8988T (cell line): ENCODE data around the gene HYAL3.
"Not testable (repeated sequence)": the region's sequence is repeated elsewhere in the genome, so short reads cannot be mapped to it uniquely, and the experiment has no call there.

ENCODE experiments used
- DNase-seq: peaks from one replicate; pipeline ENCODE4 v3.0.0; 2011

HYAL3 gene

DNA sequence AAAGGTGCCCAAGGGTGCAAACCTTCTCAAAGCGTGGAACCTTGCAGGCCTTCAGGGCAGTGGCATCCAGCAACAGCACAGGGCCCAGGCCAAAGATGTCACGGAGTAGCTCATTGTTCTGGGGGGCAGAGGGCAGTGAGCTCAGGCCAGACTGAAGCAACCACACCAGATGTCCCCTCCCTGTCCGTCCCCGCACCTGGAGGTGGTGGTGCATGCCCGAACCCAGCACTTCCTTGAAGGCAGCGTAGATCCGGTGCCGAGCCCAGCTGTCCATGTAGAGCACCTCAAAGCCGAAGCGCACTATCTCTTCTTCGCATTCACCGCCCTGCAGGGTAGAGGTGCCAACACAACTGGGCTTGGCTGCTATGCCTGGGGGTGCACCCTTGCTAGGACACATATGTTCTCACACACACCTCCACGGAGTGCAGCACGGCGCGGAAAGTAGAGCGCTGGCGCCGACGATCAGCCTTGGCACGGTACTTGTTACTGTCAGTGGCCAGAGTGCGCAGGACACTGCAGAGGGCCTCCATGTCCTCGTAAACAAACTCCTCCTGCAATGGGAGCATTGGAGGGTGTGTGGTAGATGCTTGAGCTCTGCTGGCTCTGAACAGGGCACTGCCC is 10.7 kb downstream of the HYAL3 start:
- no peak for DNase-seq

DNA sequence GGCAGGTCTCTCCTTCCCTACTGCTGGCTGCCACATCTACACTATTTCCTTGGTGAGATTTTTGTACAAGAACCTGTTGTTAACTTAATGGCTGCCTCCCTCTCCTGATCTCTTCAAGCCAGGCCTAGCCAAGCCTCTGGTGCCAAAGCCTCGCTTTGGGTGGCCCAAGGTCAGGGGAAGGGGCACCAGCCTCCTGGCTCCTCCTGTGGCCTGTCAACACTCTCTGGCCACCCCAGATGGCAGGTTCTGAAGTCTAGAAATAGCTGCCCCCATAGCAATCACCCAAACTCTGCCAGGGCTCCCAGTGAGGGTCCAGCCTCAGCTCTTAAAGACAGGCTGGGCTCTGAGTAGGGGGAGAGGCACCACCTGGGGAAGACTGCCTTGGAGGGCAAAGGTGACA is 11.9 kb downstream of the HYAL3 start:
- no peak for DNase-seq

DNA sequence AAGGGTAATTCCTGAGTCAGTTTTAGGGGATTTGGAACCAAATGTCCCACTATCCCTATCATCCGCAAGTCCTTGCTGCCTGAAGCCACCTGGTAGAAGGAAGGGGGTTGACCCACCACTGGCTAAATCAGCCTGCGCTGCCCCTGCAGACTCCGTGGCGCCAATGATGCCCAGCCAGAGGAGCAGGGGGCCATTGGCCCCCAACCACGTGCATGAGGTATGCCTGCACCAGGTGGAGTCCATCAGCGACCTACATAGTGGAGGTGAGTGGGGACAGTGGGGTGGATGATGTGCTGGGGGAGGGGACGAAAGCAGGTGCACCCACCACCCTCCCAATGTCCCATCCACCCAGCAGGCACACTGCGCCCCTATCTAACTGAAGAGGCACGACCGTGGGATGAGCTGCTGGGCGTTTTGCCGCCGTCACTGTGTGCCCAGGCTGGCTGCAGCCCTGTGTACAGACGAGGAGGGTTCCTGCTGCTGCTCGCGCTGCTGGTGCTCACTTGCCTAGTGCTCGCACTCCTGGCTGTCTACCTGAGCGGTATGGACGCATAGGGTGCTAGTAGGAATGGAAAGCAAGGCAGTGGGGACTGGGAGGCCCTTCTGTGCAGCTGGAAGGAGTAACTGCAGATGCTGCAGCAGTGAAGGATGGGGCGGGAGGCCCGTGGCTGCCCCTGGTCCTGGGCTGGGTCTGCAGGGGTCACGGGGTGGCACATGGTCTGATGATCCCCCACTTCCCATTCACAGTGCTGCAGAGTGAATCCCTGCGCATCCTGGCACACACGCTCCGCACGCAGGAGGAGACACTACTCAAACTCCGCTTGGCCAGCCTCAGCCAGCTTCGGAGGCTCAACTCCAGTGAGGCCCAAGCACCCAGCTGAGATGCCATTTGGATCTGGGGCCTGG is 12.6 kb downstream of the HYAL3 start:
- DNase-seq: no peak

DNA sequence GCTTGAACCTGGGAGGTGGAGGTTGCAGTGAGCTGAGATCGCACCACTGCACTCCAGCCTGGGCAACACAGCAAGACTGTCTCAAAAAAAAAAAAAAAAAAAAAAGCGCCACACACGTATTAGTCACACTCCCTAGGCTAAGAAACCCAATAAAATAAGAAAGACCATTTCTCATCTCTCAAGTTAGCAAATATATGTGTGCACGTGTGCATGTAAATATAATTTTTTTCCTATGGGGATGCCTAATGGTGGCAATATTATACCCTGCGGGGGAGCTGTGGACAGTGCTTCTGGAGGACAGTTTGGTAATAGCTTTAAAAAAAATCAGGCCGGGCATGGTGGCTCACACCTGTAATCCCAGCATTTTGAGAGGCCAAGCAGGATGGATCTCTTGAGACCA is 15.1 kb downstream of the HYAL3 start:
- not testable (repeated sequence) for DNase-seq

DNA sequence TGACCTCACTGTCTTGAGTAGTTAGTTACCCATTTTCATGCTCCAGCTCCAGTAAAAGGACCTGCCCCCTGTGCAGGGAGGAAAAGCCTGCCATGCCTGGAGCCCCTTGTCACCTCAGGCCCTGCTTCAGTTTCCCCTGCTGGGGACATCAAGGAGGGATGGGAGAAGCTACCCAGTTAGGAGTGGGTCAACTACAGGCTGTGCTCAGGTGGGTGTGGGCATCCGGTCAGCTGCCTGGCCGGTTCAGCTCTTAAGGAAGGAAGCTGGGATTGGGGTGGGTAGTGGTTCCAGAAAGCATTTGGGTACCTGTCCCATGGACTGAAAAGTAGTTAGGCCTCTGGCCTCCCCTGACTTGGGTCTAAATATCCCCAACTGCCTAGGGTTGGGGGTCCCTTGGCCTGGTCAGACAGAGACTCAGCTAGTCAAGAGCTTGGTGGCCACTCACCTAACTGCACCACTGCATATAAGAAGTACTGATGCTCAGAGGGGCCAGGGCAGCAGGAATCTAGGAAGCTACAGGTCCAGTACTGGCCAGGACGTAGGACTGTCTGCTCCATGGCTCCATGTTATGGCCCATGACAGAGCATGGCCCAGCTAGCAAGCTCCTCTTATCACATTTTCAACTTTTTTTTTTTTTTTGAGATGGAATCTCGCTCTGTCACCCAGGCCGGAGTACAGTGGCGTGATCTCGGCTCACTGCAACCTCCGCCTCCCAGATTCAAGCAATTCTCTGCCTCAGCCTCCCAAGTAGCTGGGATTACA is 19.8 kb downstream of the HYAL3 start:
- no peak for DNase-seq

DNA sequence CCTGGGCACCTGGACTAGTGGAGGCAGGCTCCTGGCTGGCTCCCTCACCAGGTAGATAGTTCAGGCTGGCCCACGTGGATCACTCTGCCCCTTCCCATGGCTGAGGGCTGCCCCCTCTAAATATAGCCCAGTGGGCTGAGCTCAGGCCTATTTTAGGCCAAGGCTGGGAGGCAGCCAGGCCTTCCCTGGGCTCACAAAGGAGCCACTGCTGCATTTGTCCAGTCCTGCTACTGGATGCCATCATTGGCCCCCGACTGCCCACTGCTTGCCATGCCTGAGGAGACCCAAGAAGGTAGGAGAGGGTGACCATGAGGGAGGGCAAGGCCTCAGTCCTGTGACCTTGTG is 20.4 kb downstream of the HYAL3 start, which contains the start of gene LSMEM2:
Gene LSMEM2 (plus strand): TSS at position 208 of the 345 bp plus-strand sequence. CDS start 27 bp downstream, at position 235.
- DNase-seq: no peak

DNA sequence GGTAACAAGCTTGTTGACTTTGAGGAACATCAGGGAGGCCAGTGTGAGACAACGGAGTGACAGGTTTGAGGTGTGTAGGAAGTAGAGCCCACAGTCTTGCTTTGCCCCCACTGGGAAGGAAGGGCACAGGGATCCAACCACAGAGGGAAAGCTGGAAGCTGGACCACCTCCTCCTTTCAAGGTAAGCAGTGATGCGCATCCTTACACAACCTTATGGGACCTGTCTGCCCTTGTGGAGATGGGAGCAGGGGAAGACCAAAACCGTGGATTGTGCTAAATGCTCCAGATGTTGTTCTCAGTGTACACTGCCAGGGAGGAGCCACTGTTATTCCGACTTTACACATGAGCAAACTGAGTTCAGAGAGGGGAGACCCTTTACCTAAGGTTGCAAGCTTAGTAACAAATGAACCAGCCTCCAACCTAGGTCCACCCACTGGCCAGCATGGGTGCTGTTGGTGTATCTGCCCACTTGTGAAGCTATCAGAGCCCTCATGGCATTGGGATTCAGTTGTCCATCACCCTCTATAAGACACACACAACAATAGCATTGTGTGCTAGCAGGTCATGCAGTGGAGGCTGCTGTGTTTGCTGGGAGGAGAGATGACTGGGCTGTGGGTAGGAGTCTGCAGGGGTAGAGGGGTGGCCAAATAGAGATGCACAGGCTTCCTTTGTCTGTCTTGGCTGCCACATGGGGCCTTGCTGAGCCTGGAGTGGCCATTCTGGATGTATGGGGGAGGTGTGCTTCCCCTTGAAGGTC is 20.9 kb downstream of the HYAL3 start:
- DNase-seq: no peak

DNA sequence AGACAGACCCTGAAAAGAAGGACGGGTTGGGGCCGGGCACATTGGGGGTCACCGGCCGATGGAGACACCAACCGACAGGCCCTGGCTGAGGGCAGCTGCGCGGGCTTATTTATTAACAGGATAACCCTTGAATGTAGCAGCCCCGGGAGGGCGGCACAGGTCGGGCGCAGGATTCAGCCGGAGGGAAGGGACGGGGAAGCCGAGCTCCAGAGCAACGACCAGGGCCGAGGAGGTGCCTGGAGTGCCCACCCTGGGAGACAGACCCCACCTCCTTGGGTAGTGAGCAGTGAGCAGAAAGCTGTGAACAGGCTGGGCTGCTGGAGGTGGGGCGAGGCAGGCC is 22.5 kb downstream of the HYAL3 start:
- DNase-seq: no peak

DNA sequence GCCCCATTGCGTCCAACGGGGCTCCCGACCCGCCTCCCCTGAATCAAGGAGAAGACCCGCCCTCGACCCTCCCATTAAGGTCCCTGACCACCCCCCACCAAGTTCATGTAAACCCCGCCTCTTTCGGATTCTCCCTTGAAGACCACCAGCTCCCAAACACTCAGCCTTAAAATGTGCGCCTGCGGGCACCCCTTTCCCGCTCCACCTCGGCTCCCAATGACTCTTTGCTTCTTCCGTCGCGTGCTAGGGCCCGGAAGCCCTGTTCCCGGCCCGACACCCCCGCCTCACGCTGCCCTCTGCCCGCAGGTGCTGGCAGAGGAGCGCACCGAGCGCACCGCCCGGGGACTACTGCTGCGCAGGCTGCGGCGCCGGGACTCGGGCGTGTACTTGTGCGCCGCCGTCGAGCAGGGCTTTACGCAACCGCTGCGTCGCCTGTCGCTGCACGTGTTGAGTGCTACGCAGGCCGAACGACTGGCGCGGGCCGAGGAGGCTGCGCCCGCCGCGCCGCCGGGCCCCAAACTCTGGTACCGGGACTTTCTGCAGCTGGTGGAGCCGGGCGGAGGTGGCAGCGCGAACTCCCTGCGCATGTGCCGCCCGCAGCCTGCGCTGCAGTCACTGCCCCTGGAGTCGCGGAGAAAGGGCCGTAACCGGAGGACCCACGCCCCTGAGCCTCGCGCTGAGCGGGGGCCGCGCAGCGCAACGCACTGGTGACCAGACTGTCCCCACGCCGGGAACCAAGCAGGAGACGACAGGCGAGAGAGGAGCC is 23.0 kb downstream of the HYAL3 start:
- no peak for DNase-seq

DNA sequence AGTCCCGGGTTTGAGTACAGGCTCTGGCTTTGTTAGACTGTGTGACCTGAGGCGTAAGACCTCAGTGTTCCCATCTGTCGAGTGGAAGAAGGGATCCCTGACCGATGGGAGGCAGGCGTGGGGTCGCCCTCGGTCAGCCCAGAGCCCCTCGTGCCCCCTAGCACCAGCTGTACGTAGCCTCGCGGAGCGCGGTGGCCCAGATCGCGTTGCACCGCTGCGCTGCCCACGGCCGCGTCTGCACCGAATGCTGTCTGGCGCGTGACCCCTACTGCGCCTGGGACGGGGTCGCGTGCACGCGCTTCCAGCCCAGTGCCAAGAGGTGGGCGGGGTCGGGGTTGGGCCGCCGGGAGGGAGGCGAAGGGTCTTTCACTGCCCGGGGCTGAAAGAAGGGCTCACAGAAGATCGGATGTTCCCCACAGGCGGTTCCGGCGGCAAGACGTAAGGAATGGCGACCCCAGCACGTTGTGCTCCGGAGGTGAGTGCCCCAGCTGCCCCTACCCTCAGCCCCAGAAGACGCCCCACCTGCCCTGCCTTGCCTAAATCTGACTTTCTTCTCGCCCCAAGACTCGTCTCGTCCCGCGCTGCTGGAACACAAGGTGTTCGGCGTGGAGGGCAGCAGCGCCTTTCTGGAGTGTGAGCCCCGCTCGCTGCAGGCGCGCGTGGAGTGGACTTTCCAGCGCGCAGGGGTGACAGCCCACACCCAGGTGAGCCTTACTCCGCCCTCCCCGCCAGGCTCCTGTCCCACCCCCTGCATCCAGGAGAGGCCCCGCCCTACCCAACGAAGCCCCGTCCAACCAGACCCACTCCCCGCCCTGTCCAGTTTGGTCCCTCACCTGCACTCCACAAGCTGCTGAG is 23.8 kb downstream of the HYAL3 start:
- no peak for DNase-seq

DNA sequence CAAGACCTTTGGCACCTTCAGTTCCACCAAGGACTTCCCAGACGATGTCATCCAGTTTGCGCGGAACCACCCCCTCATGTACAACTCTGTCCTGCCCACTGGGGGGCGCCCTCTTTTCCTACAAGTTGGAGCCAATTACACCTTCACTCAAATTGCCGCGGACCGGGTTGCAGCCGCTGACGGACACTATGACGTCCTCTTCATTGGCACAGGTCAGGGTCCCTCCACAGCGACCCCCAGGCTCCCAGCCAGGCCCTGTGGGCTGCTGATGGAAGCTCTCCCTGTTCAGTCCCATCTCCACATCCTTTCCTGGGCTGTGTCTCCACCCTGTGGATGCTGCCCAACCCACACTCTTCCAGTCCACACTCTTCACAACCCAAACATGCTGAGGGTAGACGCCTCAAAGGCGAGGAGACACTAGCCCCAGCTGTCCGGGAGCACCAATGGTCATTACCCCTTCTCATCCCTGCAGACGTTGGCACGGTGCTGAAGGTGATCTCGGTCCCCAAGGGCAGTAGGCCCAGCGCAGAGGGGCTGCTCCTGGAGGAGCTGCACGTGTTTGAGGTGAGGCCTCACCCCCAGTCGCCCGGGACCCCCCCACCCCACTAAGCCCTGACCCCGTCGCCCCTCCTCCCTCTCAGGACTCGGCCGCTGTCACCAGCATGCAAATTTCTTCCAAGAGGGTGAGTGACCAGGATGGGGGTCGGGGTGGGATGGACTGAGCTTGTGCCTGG is 24.7 kb downstream of the HYAL3 start:
- peak; percentile 99 for DNase-seq

DNA sequence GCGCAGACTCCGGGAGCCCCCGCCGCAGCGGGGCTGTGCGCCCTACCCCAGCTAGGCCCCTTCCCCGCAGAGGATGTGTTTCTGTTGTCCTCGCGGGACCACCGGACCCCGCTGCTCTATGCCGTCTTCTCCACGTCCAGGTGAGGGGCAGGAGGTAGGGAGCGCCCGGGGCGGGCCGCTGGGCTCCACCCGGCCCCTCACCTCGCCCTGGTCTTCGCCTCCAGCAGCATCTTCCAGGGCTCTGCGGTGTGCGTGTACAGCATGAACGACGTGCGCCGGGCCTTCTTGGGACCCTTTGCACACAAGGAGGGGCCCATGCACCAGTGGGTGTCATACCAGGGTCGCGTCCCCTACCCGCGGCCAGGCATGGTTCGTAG is 25.5 kb downstream of the HYAL3 start:
- no peak for DNase-seq

DNA sequence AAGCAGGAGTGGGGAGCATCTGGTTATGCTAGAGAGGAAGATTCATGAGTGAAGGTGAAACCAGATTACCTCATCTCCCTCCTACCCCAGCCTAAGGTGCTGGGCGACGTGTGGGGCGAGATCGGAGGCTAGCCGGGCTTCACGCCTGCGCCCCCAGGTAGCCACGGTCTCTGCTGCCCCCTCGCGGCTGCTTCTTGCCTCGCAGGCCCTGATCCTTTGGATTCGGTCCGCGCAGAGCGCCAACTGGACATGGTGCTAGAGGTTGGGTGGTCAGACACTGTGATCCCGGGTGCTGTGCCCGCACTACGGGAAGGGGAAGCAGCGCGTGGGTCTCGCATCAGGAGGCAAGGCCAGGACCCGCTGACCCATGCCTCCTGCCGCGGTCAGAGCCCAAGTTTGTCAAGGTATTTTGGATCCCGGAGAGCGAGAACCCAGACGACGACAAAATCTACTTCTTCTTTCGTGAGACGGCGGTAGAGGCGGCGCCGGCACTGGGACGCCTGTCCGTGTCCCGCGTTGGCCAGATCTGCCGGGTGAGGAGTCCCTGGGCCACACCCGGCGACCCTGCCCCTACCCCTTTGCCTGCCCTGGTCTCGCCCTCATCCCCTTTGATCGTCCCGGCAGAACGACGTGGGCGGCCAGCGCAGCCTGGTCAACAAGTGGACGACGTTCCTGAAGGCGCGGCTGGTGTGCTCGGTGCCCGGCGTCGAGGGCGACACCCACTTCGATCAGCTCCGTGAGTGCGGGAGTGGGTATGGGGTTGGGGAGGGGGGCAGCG is 26.1 kb downstream of the HYAL3 start:
- DNase-seq: peak; percentile 100

DNA sequence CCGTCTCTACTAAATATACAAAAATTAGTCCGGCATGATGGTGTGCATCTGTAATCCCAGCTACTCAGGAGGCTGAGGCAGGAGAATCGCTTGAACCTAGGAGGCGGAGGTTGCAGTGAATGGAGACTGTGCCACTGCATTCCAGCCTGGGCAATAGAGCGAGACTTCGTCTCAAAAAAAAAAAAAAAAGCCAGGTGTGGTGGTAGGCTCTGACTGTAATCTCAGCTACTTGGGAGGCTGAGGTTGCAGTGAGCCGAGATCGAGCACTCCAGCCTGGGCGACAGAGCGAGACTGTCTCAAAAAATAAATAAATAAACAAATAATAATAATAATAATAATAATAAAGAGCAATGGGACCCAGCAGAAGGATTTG is 26.7 kb downstream of the HYAL3 start:
- not testable (repeated sequence) for DNase-seq

DNA sequence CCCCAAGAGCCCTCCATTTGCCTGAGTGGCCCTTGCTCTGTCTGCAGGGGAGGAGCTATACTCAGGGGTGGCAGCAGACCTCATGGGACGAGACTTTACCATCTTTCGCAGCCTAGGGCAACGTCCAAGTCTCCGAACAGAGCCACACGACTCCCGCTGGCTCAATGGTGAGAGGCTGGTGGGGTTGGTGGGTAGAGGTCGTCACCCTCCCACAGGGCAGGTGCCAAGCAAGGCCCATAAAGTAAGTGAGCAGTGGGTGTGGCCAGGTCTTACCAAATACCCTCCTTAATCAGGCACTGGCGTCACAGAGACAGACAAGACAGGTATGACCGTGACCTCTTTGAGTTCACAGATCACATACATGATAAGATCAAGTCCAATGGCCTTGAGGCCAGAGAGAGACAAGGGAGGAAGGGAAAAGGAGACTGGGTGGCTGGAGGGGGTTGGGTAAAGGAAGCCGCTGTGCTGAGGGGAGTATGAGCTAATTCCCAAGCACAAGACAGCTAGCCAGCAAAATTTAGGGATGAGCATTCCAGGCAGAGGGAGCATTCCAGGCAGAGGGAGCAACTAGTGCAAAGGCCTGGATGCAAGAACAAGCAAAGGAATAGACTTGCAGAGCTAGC is 27.8 kb downstream of the HYAL3 start:
- no peak for DNase-seq

DNA sequence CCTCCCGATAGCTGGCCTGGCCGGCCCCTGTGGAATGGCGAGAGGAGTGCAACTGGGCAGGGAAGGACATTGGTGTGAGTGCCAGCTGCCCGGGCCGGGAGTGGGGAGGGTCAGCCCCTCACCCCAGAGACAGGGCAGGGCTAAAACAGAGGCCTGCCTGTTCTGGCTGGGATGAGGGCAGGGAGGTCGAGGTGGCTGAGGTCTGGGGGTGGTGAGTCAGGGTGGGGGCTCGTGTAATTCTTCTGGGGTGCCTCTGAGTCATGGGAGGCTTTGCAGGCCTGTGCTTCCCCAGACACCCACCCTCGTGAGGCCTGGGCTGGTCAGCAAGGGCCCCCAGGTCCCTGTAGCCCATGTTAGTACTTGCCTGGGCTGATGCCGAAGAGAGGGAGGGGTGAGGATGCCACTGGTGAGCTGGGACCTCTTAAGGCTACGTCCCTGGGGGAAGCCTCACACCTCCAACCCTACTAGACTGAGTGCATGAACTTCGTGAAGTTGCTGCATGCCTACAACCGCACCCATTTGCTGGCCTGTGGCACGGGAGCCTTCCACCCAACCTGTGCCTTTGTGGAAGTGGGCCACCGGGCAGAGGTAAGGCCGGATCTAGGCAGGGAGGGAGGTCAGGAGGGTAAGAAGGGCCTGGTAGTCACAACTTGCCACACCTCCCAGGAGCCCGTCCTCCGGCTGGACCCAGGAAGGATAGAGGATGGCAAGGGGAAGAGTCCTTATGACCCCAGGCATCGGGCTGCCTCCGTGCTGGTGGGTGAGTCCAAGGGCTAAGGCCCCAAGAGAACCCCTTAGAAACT is 28.6 kb downstream of the HYAL3 start:
- no peak for DNase-seq

DNA sequence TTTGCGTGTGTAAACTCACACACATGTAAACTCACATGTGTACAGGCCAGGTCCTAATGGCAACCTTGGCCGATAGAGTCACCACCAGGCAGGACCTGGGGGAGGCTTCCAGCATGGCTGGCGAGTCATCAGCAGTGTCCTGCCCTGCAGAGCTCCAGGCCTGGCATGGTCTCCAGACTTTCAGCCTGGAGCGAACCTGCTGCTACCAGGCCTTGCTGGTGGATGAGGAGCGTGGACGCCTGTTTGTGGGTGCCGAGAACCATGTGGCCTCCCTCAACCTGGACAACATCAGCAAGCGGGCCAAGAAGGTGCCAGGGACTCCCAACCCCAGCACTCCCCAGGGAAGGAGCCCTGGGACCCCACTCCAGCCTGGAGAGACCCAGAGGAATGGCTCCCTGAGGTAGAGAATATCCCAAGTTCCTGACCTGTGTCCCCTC is 29.2 kb downstream of the HYAL3 start:
- DNase-seq: no peak

DNA sequence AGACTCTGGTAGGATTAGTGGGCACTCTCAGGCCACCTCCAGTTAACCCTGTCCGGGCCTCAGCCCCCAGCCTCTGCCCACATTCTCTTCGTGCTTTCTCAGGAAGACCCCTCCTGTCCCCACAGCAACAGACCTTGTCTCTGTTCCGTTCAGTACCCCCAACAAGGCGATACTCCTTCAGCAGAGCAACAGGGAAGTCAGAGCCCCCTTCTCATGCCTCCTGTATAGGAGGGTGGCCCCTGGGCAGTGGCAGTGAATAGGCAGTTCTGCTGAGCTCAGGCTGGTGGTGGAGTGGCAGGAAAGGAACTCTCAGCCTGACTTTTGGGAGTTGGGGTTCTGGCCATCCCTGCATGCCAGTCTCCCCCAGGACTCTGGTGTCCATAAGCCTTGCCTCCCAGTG is 29.7 kb downstream of the HYAL3 start:
- DNase-seq: no peak
